Amygdala (tissue), 56 donors: ENCODE results near the gene RNPS1.
"Not testable (repeated sequence)": the region's sequence is repeated elsewhere in the genome, so short reads cannot be mapped to it uniquely, and the experiment has no call there.

ENCODE experiments used
- DNase-seq, 56 donors: peaks; one replicate each; lab custom pipeline; 2025; lab: John Stamatoyannopoulos, UW

Gene RNPS1

DNA sequence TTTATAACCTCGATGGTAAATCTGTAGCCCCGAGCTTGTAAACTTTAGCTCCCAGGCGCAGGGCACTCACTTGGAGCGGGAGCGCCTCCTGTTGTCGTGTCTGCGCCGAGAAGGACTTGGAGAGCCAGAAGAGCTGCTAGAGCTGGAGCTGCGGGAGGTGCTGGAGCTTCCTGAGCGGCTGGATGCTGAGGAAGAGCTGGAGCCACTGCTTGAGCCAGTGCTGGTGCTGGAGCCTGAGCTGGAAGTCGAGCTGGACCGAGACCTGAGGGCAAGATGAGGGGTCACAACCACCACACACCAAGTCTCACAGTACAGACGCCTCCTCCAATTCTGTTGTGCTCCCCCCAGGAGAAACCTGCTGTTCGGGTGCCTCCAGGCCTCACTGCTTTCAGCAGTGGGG, 4.9 kb downstream of the RNPS1 start:
- not testable (repeated sequence) for DNase-seq

DNA sequence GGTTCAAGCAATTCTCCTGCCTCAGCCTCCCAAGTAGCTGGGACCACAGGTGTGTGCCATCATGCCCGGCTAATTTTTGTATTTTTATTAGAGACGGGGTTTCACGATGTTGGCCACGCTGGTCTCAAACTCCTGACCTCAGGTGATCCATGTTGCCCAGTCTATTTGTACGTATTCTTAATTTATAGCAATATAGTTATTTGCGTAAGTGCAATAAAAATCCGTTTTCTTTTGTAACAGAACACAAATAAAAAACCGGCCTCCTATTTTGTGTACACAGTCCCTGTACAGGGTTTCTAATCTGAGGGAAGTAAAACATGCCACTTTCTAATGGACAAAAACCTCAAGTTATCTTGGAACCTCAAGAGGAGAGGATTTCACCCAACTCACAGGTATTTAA, 7.7 kb downstream of the RNPS1 start:
- DNase-seq, result no peak

- DNase-seq, result not testable (repeated sequence)
Observed at GRCh38 chr16:2258530-2258929, 9.4 kb downstream of the RNPS1 start.

DNA sequence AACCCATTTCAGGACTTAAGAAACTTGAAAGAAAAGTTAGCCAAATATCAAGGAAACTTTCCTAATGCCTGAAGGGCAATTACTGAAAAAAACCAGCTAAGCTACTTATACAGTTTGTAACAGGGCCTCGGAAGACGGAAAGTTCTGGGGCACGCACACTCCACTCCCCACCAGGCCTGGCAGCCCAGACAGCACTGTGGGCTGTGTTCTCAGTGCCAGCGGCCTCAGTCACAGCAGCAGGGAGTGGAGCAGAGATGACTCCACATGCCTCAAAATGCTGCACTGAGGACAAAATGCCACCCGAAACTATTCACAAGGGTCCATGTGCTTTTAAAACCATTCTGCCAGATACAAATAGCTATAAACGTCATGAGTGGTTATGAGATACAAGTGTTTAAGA, 10.2 kb downstream of the RNPS1 start:
- DNase-seq, result no peak

DNA sequence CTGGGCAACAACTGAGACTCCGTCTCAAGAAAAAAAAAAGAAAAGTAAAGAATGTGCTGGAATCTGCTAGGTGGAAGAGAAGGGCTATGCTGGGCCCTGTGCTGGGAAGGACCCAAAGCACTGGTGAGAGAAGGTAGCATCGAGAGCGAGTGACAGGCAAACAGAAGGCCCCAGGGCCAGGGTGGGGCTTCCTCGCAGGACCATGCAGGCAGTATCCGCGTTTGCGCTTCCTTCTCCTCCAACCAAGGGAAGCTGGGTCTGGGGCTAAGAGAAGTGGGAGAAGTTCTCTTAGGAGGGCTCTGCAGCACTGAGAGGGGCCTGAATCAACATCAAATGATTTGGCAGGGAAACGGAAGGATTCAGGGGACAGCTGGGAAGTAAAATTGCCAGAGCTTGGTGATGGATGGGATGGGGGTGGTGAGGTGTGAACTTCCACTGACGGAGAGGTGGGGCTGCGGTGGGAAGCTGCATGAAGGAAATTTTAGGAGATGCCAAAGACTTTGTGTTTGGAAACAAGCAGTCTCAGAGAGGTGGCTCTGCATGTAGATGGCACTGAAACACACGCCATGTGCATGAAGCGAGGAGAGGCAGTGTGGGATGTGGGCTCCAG, 11.3 kb downstream of the RNPS1 start:
- DNase-seq, result peak in 2 of 56 donors; percentile 14 to 17

DNA sequence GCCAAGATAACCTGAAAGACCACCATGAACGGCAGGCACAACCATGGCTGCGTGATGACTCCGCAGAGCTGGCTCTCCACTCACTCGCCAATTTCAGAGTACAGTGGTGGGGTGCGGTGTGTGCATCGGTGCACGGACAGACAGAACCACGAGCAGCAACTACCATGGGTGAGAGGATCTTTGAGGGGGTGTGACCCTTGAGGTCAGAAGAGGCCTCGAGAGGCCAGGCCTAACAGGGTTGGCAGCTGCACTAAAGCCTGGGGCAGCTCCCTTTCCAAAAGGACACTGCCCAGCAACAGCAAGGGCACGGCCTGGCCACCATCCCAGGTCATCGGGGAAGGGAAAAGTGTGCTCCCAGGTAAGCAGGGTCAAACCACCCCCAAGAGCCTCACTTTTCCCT, 14.6 kb downstream of the RNPS1 start:
- no peak for DNase-seq

DNA sequence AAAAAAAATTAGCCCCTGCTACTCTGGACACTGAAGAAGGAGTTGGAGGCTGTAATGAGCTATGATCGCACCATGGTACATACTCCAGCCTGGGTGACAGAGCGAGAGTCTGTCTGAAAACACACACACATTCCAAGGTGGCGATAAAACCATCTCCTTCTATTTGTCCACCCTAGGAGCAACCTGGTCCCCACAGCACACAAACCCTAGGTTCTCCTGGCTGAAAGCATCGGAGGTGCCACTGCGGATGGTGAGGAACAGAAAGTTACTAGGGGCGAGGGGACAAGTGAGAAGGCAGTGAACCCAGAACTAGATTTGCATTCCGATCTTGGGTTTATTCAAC, 15.1 kb downstream of the RNPS1 start:
- no peak for DNase-seq

- peak; percentile 44 to 95 (median 87) for DNase-seq
Observed at GRCh38 chr16:2251296-2252111, 16.4 kb downstream of the RNPS1 start, which contains the start of gene ECI1. ECI1 (minus strand) TSS chr16:2251587; CDS start chr16:2251566, 21 bp downstream.

- peak in 1 of 56 donors; percentile 12 for DNase-seq
Observed at GRCh38 chr16:2250652-2251295, 17.2 kb downstream of the RNPS1 start.

DNA sequence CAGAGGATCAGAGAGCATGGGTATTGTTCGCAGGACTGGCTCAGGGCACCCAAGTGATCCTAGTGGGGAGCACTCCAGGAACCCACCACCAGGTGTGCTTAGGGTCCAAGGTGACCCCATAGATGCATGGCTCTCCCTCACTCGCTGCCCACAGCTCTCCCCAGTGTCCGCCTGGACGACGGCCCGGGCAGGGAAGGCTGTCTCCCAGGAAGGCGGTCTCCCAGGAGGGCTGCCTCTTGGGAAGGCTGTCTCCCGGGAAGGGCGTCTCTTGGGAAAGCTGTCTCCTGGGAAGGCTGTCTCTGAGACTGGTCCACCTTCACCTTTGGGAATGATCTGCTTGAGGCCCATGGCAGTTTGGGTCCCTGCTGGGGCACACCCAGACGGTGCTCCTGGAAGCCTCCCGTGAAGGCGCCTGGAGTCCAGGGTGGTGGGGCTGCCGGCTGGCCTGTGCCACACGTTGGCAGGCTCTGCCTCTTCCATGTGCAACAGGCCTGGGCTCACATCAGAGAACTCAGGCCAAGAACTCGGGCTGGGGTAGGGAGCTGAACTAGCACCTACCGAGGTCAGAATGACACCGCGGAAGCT, 21.5 kb downstream of the RNPS1 start:
- no peak for DNase-seq

GRCh38 chr16:2244926-2245795, 22.8 kb downstream of the RNPS1 start:
- DNase-seq, result no peak

DNA sequence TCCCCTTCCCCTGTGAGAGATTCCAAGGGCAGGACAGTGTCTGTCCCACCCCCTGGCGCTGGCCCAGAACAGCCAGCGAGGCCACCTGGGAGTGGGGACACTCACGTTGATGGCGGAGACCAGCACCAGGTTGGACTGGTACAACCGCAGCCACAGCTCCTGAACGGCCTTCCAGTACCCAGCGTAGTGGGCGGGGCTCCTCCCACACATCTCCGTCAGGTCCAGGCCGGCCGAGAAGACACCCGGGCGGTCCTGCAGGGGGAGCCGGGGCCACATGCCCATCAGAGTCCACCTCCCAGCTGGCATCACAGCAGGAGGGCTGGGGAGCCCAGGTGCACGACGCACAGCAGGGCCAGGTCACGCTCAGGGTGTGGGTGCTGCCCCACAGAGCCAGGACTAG, 23.6 kb downstream of the RNPS1 start:
- no peak for DNase-seq

DNA sequence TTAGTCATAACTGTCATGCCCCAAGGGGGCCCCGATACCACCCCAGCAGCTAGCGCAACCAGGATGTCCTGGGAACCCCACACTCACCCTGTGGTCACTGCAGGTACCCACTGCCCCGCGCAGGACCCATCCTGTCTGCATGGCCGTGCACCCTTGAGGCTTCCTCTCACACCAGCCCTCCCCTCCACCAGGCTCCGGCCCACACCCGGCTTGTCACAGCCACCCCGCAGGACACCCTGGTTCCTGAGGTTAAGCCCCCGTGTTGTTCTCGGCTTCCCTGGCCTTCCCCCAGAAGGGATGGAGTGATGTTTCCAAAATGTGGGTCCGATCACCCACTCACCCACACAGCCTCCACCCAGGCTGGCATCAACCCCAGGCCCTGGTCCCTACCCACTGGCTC, 24.1 kb downstream of the RNPS1 start:
- DNase-seq, result no peak

DNA sequence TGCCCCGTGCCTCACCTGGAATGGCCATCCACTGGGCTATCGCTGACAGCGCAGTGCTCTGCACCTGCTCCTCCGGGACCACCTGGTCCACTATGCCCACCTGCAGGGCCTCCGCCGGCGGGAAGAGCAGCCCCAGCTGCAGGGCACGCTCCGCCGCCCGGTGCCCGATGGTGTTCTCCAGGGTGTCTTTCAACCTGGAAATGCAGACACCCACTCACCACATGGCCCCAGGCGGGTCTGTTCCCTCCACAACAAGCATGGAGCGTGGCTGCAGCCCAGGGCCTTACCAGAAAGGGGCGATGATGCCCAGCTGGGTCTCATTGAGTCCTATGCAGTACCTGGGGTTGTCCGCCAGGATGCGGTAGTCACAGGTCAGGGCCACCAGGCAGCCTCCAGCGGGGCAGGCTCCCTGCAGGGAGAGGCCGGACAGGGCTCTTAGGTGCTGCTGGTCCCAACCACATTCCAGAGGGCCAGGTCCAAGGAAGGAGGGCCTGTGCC, 24.8 kb downstream of the RNPS1 start:
- no peak for DNase-seq

- DNase-seq, result no peak
Observed at GRCh38 chr16:2242598-2242997, 25.3 kb downstream of the RNPS1 start.

- DNase-seq, result not testable (repeated sequence)
Observed at GRCh38 chr16:2240331-2240730, 27.6 kb downstream of the RNPS1 start.

- no peak for DNase-seq
Observed at GRCh38 chr16:2238838-2239675, 28.9 kb downstream of the RNPS1 start.

- DNase-seq, result no peak
Observed at GRCh38 chr16:2238150-2238837, 29.6 kb downstream of the RNPS1 start.
